Nucleus accumbens (tissue), 56 donors: ENCODE data around the gene CST11.
A peak's percentile ranks its signal among the peaks of the same experiment; 100 is the strongest.

Source experiments
- DNase-seq, 56 donors: peaks; one replicate each; lab custom pipeline; 2025; lab: John Stamatoyannopoulos, UW

Gene CST11

GRCh38 chr20:23420943-23421931 lies 31.4 kb downstream of the CST11 start, which contains the start of gene NAPB:
Gene NAPB (minus strand): TSS chr20:23421488. CDS start chr20:23421402, 86 bp downstream.
- DNase-seq, result peak; percentile 59 to 98 (median 92)

GRCh38 chr20:23419995-23420901 lies 32.4 kb downstream of the CST11 start:
- DNase-seq, result peak in 17 of 56 donors; percentile 9 to 40 (median 19)

GRCh38 chr20:23419657-23419994 lies 33.0 kb downstream of the CST11 start:
- DNase-seq, result no peak

- DNase-seq, result no peak
Observed at GRCh38 chr20:23417861-23418260, 34.8 kb downstream of the CST11 start.

- no peak for DNase-seq
Observed at GRCh38 chr20:23415959-23416583, 36.6 kb downstream of the CST11 start.

GRCh38 chr20:23415555-23415954 lies 37.1 kb downstream of the CST11 start:
- no peak for DNase-seq

GRCh38 chr20:23414526-23415188 lies 38.0 kb downstream of the CST11 start:
- no peak for DNase-seq

- no peak for DNase-seq
Observed at GRCh38 chr20:23413862-23414422, 38.7 kb downstream of the CST11 start.

- DNase-seq, result no peak
Observed at GRCh38 chr20:23412026-23412425, 40.6 kb downstream of the CST11 start.

GRCh38 chr20:23410916-23411695 lies 41.6 kb downstream of the CST11 start:
- no peak for DNase-seq

GRCh38 chr20:23409800-23410199 lies 42.9 kb downstream of the CST11 start:
- DNase-seq, result no peak

GRCh38 chr20:23408957-23409356 lies 43.7 kb downstream of the CST11 start:
- no peak for DNase-seq

GRCh38 chr20:23407781-23408464 lies 44.8 kb downstream of the CST11 start:
- no peak for DNase-seq

GRCh38 chr20:23406880-23407279 lies 45.8 kb downstream of the CST11 start:
- DNase-seq, result no peak

GRCh38 chr20:23404196-23404595 lies 48.5 kb downstream of the CST11 start:
- no peak for DNase-seq

GRCh38 chr20:23403751-23404150 lies 48.9 kb downstream of the CST11 start:
- no peak for DNase-seq

GRCh38 chr20:23401051-23401450 lies 51.6 kb downstream of the CST11 start:
- DNase-seq, result no peak
